ENCODE data around the gene ACTMAP.

The ACTMAP gene

GRCh38 chr19:40758491-40758890, 8.2 kb upstream of the ACTMAP start:
- no peak overlapping the region for H3K27ac ChIP-seq
- TF ChIP-seq ZFX (IDR thresholded peaks at IDR 0.05) (no peak), CTCF (conservative IDR thresholded peaks at IDR 0.05) (no peak)

GRCh38 chr19:40756502-40757110, 6.3 kb upstream of the ACTMAP start:
- TF ChIP-seq CTCF (conservative IDR thresholded peaks at IDR 0.05) (no peak), ZFX (IDR thresholded peaks at IDR 0.05) (no peak)
- no peak overlapping the region for H3K27ac ChIP-seq

GRCh38 chr19:40755791-40756190, 5.5 kb upstream of the ACTMAP start:
- TF ChIP-seq ZFX (IDR thresholded peaks at IDR 0.05), result no peak
- no peak overlapping the region for H3K27ac ChIP-seq

- TF ChIP-seq ZFX (IDR thresholded peaks at IDR 0.05), result no peak
- TF ChIP-seq CTCF (conservative IDR thresholded peaks at IDR 0.05), result no peak
- no peak overlapping the region for H3K27ac ChIP-seq
Observed at GRCh38 chr19:40755248-40755624, 5.0 kb upstream of the ACTMAP start.

- no peak for TF ChIP-seq ZFX (IDR thresholded peaks at IDR 0.05)
- TF ChIP-seq CTCF (conservative IDR thresholded peaks at IDR 0.05), result no peak
Observed at GRCh38 chr19:40754611-40755247, 4.5 kb upstream of the ACTMAP start.

GRCh38 chr19:40752257-40752781, 2.0 kb upstream of the ACTMAP start:
- TF ChIP-seq ZFX (IDR thresholded peaks at IDR 0.05) (no peak), CTCF (conservative IDR thresholded peaks at IDR 0.05) (no peak)
- H3K27ac ChIP-seq, result peak overlapping the region; percentile 95

More at GRCh38 chr19:40754611-40755247, 4.5 kb upstream of the ACTMAP start:
- no peak overlapping the region for H3K27ac ChIP-seq

GRCh38 chr19:40750874-40751537, 729 bp upstream of the ACTMAP start, which contains the start of gene SNRPA:
Gene SNRPA, plus strand, starts transcription at chr19:40751203. Its CDS starts 206 bp downstream, at chr19:40751409.
- H3K27ac ChIP-seq, result peak within 1 kb of the TSS; percentile 95
- TF ChIP-seq CTCF (conservative IDR thresholded peaks at IDR 0.05), result no peak
- no peak for TF ChIP-seq ZFX (IDR thresholded peaks at IDR 0.05)
